Upper lobe of right lung (tissue), 1 donor: Measurements from ENCODE around the gene WBP1L. TPM values are rescaled to one million over a fixed set of nuclear protein-coding genes. Genes with fewer than 3 reads are reported as not detected.
A peak's percentile ranks its signal among the peaks of the same experiment; 100 is the strongest.

Experiments used
- ATAC-seq: fragments of 200-7000 bp; cut with Tn5 transposase; one replicate; pipeline ENCODE4 v1.9.1; 2020; ENCODE audit warnings: mild to moderate bottlenecking, moderate library complexity
- DNase-seq: peaks from one replicate; pipeline ENCODE4 v3.0.0-alpha.2; 2020
- H3K27ac ChIP-seq: fragments of 200-600 bp; one replicate; pipeline ENCODE4 v1.8.0; 2022
- H3K27me3 ChIP-seq: fragments of 200-600 bp; one replicate; pipeline ENCODE4 v1.8.0; 2022; ENCODE audit warnings: mild to moderate bottlenecking
- H3K36me3 ChIP-seq: fragments of 200-600 bp; one replicate; pipeline ENCODE4 v1.8.0; 2022
- H3K4me1 ChIP-seq: fragments of 200-600 bp; one replicate; pipeline ENCODE4 v1.8.0; 2022
- H3K4me3 ChIP-seq: fragments of 200-600 bp; one replicate; pipeline ENCODE4 v1.8.0; 2022; ENCODE audit warnings: mild to moderate bottlenecking
- H3K9me3 ChIP-seq: fragments of 200-600 bp; one replicate; pipeline ENCODE4 v1.8.0; 2022
- intact Hi-C: fragments of 100-400 bp; cut with DNase I; formaldehyde crosslinking; loops from one replicate; pipeline ENCODE4 v1.11.0; 2022
- total RNA-seq: library from RNA; stranded (reverse); fragmentation: NEBNext Ultra II Directional; extraction: Animal tissue kit (Norgen Biotek cat#: 25700); gene quantifications from one replicate; pipeline ENCODE4 v1.2.1, GENCODE V29; 2021
- TF ChIP-seq, protein P1 (sequence below): fragments of 200-600 bp; IDR thresholded peaks from one replicate; pipeline ENCODE4 v1.8.0; 2022; ENCODE audit warnings: antibody characterized with exemption
- donor health status: DM: no; HTN: yes; CAD: no; lungs with severe emphysema.

Gene WBP1L
- total RNA-seq, 1 donor from 2014 or later = 49.0 TPM

- intact Hi-C loops = no loop called here
- Histone ChIP-seq H3K27ac (no peak overlapping the region), H3K4me1 (peaks cover 32% of the 10 kb centered on the region), H3K36me3 (no peaks in the 10 kb centered on the region), H3K27me3 (no peaks in the 10 kb centered on the region), H3K4me3 (peak overlapping the region; percentile 93), H3K9me3 (no peaks in the 10 kb centered on the region)
- ATAC-seq (no peak), DNase-seq (no peak)
- TF ChIP-seq, protein P1, sequence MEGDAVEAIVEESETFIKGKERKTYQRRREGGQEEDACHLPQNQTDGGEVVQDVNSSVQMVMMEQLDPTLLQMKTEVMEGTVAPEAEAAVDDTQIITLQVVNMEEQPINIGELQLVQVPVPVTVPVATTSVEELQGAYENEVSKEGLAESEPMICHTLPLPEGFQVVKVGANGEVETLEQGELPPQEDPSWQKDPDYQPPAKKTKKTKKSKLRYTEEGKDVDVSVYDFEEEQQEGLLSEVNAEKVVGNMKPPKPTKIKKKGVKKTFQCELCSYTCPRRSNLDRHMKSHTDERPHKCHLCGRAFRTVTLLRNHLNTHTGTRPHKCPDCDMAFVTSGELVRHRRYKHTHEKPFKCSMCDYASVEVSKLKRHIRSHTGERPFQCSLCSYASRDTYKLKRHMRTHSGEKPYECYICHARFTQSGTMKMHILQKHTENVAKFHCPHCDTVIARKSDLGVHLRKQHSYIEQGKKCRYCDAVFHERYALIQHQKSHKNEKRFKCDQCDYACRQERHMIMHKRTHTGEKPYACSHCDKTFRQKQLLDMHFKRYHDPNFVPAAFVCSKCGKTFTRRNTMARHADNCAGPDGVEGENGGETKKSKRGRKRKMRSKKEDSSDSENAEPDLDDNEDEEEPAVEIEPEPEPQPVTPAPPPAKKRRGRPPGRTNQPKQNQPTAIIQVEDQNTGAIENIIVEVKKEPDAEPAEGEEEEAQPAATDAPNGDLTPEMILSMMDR = no peak
These were observed 615 bp upstream of the WBP1L start for GRCh38 chr10:102743078-102743587.

GRCh38 chr10:102744374-102745051 is 765 bp downstream of the WBP1L start:
- Histone ChIP-seq H3K27ac (peak overlapping the region; percentile 94), H3K4me1 (peaks cover 26% of the 10 kb centered on the region), H3K4me3 (peak overlapping the region; percentile 93), H3K36me3 (no peaks in the 10 kb centered on the region), H3K27me3 (no peaks in the 10 kb centered on the region), H3K9me3 (no peaks in the 10 kb centered on the region)
- intact Hi-C loops = no loop called here
- DNase-seq (no peak), ATAC-seq (peak; percentile 6)
- TF ChIP-seq, protein P1 = no peak

DNA sequence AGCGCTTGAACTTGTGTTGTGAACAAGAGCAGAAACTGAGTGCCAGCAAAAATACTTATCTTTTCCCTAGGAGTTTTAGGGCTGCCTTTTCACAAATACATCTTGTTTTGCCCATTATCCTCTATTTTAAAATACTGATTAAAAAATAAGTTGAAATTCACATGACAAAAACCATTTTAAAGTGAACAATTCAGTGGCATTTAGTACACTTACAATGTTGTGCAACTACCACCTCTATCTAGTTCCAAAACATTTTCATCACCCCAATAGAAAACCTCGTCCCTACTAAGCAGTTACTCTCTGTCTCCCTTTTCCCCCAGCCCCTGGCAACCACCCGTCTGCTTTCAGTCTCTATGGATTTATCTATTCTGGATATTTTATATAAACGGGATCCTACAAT is 1.4 kb downstream of the WBP1L start:
- H3K27ac ChIP-seq = peak overlapping the region; percentile 94

DNA sequence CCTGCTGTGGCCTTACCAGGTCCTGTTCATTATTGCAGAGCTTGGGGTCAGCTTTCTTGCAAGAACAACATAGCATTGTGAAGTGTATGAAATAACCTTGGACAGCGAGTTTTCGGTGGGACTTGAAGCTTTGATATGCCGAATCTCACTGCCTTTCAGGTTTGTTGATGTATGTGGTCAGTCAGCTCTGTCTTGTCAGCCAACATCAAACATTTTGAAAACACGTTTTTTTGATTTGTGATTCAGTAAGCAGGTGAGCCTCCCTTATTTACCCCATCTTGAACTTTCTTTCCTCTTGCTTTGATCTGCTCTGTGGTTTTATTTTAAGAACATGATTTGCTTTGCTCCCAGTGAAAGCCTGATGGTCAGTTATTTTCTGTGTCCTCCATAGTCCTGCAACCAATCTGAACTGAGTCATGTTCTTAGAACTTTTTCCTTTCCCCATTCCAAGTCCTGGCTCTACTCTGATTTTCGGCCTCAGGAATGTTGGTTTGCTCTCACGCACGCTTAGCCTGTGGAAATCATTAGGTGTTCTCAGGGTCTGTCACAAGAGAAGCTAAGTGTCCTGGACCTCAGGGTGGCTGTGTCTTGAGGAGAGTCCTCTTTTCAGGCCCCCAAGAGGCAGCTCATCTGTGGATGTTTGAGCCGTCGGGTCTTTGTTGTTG is 8.7 kb downstream of the WBP1L start:
- TF ChIP-seq, protein P1 = no peak
- ATAC-seq (peak; percentile 13), DNase-seq (no peak)
- intact Hi-C loops = no loop called here
- Histone ChIP-seq H3K4me1 (peaks cover 23% of the 10 kb centered on the region), H3K27me3 (no peaks in the 10 kb centered on the region), H3K36me3 (no peaks in the 10 kb centered on the region), H3K4me3 (no peak overlapping the region), H3K27ac (peak overlapping the region; percentile 63), H3K9me3 (no peaks in the 10 kb centered on the region)

More for the DNA sequence above, 1.4 kb downstream of the WBP1L start:
- H3K27me3 ChIP-seq = no peaks in the 10 kb centered on the region
- no peak for ATAC-seq
- H3K9me3 ChIP-seq = no peaks in the 10 kb centered on the region
- no peaks in the 10 kb centered on the region for H3K36me3 ChIP-seq
- H3K4me1 ChIP-seq = peaks cover 26% of the 10 kb centered on the region
- intact Hi-C loops = no loop called here
- peak overlapping the region; percentile 93 for H3K4me3 ChIP-seq
- no peak for DNase-seq
- TF ChIP-seq, protein P1 = no peak

DNA sequence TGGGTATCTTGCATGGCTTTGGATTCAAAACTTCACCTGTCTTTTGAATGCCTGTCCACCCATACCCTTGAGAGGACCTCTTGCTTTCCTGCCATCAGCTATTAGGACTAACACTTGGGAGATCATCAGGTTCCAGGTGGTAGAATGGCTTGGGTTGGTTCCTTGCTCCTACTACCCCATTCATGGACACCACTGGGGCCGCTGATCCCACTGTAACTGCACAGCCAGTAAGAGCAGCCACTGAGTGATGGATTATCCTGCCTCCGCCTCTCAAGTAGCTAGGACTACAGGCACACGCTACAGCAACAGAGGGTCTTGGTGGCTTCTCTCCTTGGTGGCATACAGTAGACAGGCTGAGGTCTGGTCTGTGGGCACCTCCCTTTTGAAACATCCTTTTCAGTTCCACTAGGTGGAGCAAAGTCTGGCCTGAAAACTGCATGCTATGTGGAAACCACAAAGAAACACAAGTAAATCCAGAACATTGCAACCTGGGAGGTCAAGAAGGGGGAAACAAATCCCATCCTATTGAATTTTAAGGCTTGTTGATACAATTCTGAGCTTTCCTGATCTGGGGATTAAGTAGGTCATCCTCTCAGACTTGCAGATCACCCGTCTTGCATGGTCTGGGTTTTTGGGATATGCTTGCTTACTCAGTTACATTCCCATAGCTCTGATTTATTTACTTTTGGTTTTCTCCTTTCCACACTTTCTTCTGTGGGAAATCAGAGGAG is 9.4 kb downstream of the WBP1L start:
- H3K4me1 ChIP-seq = peaks cover 23% of the 10 kb centered on the region
- TF ChIP-seq, protein P1 = peak; percentile 59

More for the DNA sequence above, 9.4 kb downstream of the WBP1L start:
- Histone ChIP-seq H3K36me3 (no peaks in the 10 kb centered on the region), H3K9me3 (no peaks in the 10 kb centered on the region), H3K4me3 (no peak overlapping the region), H3K27ac (peak overlapping the region; percentile 63), H3K27me3 (no peaks in the 10 kb centered on the region)
- no peak for DNase-seq
- intact Hi-C loops = no loop called here
- peak; percentile 86 for ATAC-seq
